ENCODE measurements around the gene ZNRF2. TPM values are rescaled to one million over a fixed set of nuclear protein-coding genes. Genes with fewer than 3 reads are reported as not detected.
"Not testable (repeated sequence)": the region's sequence is repeated elsewhere in the genome, so short reads cannot be mapped to it uniquely, and the experiment has no call there.

ZNRF2 gene
- polyA plus RNA-seq, 1 donor = 17.0 TPM

DNA sequence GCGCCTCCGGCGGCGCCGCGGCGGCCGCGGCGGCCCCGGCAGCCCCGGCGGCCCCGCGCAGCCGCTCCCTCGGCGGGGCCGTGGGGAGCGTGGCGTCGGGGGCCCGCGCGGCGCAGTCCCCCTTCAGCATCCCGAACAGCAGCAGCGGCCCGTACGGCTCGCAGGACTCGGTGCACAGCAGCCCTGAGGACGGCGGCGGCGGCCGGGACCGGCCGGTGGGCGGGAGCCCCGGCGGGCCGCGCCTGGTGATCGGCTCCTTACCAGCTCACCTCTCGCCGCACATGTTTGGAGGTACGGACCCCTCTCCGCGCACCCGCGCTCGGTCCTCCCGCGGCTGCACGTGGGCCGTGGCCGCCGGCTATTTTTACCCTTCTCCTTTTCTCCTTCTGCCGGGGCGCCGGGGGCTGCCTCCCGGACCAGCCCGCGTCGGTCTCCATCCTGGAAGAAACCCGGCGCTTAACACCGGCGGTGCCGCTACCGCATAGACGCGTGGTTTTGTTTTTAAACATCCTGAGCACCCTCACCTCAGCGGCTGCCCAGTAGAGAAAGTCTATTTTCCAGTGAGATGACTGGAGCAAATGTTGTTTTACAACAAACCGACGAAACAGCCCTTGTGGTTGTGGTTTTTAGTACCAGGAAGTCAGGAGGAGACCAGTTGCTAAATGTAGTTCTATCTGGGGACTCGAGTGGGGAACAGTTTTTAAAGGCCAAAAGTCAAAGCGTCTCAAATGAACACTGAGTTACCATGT, 1.3 kb downstream of the ZNRF2 start:
- DNase-seq = peak; percentile 38

DNA sequence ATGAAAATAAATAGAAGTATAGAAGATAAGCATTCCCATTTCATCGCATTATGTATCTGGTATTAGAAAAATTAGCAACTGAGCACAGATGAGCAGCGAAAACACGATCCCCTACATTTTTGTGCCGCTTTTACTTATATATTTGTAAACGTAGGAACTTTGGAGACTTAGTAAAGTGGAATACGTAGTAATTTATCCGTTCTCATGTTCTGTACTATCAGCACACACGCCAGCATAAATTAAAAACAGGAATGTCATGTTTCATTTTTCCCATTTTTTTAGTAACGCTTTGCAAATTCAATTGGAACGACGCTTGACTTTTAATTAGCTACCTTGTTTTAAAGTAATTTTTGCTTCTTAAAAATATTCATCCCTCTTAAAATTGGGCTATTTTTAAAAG, 2.4 kb downstream of the ZNRF2 start:
- DNase-seq = no peak

DNA sequence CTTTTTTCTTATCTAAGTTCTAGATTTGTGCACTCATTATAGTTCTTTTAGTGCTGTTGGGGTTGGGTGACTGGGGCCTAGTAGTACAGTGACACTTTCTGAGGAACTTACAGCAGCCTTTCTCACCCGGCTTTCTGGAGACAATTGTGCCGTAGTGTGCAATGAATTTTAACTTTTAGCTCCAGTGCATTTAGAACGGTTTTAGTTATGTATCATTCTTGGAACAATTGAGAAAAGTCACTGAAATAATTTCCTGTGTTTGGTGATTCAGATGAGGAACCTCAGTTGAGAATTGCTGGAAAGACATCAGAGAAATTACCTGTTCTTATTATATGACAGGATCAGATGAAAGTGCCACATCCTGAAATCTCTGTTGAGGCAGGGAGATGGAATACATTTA, 3.2 kb downstream of the ZNRF2 start:
- DNase-seq = not testable (repeated sequence)

DNA sequence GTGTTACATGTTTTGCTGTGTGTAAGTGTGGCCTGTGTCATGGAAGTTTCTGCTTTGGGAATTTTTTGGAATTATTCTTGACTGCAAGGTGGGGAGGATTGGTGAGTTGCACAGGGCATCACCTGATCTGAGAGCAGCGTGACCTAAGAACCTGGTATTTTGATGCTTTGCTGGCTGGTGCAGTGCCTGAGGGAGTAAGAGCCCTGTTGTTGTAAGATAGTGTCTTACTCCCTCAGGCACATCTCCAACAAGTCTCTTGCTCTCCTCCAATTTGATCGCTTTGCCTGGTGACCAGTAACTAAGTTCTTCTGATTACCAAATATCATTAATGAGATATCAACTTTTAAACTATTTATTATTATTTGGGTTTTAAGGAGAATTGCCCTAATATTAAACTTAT, 5.2 kb downstream of the ZNRF2 start:
- not testable (repeated sequence) for DNase-seq

DNA sequence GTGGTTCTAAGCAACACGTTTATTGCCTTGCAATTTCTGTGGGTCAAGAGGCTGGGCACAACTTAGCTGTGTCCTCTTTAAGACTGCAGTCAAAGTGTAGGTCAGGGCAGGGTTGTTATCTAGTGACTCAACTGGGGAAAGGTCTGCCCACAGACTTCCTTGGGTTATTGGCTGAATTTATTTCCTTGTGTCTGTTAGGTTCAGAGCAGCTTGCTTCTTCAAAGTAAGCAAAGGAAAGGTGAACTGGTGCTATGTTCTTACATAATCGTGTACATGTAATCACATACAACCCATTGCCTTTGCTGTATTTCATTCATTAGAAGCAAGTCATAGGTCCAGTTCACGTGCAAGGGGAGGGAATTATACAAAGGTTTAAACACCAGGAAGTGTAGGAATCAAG, 5.9 kb downstream of the ZNRF2 start:
- not testable (repeated sequence) for DNase-seq

- not testable (repeated sequence) for DNase-seq
Measured at GRCh38 chr7:30292416-30293038, 8.1 kb downstream of the ZNRF2 start.

DNA sequence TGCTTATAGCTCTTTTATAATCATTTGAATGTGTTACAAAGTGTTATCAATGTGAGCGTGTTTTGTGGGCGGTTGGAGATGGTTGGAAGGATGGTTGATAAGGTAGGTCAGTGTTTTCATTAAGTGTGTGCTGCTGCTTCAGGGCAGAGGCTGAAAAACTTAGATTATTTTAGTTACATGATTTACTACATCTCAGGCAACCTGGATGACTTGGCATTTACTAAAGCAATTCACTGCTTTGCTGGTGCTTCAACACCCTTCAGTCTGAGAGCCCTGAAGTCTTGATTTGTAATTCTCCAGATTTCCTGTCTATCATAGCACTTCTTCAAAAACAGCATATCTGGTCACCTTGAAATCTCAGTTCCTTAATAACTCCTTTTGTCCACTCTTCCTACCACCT, 11.9 kb downstream of the ZNRF2 start:
- not testable (repeated sequence) for DNase-seq

DNA sequence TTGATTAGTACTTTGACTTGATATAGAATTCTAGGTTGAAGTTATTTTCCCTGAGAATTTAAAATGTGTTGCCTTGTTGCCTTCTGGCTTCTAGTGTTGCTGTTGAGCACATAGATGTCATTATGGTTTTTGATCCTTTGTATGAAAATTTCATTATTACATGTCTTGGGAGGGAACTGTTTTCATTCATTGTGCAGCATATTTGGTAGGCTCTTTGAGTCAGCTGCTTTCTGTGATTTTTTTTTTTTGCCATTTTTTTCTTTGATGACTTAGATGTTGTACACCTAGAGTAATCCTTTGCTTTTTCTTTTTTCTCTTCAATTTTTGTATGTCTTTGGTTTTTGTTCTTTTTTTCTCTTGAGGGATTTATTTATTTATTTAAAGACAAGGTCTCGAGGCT, 13.1 kb downstream of the ZNRF2 start:
- DNase-seq = not testable (repeated sequence)

GRCh38 chr7:30298409-30298808, 14.0 kb downstream of the ZNRF2 start:
- not testable (repeated sequence) for DNase-seq

GRCh38 chr7:30301751-30302150, 17.4 kb downstream of the ZNRF2 start:
- no peak for DNase-seq

GRCh38 chr7:30302656-30303311, 18.4 kb downstream of the ZNRF2 start:
- DNase-seq = no peak

GRCh38 chr7:30303312-30304039, 19.1 kb downstream of the ZNRF2 start:
- no peak for DNase-seq

- no peak for DNase-seq
Measured at GRCh38 chr7:30304177-30304884, 19.9 kb downstream of the ZNRF2 start.

- no peak for DNase-seq
Measured at GRCh38 chr7:30306976-30307375, 22.6 kb downstream of the ZNRF2 start.

DNA sequence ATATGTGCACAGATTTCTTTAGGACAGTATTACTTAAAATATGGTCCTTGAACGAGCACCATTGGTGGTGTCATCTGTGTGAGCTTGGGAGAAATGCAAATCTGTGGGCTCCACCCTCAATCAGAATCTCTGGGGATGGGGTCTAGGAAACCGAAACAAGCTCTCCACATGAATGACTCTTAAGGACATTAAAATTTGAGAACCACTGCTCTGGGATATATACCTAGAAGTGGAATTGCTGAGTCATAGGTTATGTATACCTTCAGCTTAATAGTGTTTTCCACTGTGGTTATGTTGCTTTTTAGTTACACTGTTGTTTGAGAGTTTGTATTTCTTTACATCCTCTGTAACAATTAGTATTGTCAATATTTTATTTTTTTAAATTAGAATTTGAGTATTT, 24.0 kb downstream of the ZNRF2 start:
- no peak for DNase-seq

DNA sequence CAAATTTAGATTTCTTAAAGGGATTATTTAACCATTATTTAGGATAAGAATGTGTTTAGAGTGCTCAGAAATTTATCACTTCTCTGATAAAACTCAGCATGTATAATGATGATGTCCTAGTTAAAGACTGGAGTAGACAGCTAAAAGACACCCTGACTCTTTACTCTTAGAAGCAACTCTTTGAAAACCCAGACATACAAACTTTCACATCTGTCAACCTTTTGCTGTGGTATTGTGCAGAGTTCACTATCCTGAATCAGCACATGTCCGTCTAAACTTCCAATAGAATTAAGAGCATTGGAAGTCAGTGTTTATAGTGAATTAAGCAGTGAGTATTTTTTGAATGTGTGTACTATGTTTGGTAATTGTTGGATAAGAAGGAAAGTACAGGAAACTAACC, 24.9 kb downstream of the ZNRF2 start:
- no peak for DNase-seq

DNA sequence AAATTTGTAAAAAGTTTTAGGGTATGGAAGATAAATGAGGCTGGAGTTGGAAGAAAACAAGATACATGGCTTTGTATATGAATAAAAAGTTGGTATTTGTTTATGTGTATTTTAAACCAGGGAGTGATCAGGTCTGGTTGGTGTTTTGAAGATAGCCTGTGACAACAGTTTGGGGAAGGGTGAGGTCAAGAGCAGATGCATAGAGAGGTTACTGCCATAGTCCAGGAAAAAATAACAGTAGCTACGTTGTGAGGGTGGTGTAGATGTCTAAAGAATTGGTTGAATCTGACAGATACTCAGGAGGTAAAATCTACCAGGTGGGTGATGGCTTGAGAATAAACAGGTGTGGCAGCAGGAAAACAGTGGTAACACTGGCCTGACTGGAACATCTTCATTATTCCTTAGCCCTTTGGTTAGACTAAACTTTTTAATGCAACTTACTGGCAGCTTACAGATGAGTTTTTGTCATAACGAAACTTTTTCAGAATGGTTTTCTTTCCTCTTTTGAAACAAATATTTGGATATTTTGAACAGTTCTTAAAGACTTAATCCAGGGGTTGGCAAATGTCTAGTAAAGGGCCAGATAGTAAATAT, 25.5 kb downstream of the ZNRF2 start:
- no peak for DNase-seq

DNA sequence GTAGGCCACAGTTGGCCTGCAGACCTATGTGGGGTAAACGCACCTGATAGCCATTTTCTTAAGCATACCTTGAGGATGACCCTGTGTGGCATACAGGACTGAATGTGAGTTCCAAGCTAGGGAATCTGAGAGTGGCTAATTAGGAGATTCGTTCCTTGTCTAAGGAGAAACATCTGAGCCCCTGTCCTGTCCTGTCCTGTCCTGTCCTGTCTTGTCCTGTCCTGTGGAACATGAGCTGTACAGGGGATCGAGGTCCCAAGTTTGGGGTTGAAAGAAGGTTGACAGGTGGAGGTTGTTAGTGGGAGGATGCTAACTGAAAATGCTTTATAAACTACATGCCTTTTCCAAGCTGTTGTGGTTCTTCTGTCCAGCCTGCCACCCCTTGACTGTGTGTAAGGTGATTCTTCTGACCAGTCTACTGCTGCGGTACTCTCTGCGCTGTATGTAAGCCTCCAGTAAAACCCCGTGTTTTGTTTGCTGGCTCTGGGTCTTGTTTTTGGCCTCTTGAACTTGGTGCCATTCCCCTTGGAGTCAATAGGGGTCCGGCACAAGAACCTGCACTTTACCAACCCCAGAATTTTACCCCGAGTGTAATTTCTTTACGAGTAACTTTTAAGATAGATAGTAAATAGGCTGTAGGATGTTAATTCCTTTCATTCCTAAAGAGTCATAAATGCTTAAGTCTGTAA, 26.4 kb downstream of the ZNRF2 start:
- DNase-seq = no peak

DNA sequence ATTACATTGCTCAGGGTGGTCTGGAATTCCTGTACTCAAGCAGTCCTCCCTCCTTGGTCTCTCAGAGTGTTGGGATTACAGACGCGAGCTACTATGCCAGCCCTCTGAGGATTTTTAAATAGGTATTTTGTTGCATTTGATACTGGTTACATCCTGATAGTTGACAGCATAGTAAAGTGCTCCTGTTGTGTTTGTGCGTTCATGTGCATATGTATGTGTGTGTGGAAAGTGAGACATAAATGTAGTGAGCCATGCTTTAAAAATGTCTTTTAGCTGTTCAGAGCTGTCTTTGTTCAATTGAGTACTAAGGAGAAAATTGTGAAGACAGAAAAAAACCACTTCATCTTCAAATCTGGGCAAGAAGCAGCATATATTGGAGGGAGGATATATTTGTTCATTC, 27.8 kb downstream of the ZNRF2 start:
- DNase-seq = no peak

- DNase-seq = no peak
Measured at GRCh38 chr7:30313348-30313747, 29.0 kb downstream of the ZNRF2 start.

DNA sequence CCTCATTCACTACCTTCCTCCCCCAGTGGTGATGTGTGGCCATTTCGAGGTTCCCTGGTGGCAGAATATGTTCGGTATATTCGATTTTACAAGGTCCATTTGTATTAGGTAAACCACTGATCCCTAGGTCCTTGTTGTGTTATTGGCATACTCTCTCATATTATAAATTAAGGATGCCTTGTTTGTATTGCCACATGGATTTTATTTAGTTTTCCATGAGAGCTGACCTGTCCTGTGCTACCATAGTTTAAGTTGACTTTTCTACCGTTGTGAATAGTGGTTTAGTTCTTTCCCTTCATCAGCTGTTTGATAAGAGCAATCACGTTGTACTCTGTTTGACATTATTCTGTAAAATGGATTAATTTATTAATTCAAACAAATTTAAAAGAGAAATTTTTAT, 29.4 kb downstream of the ZNRF2 start:
- DNase-seq = no peak
